Left ventricle myocardium inferior (tissue), 1 donor: Measurements from ENCODE around the gene KISS1. TPM values are rescaled to one million over a fixed set of nuclear protein-coding genes. Genes with fewer than 3 reads are reported as not detected.

ENCODE experiments used
- DNase-seq: peaks from one replicate; pipeline ENCODE4 v3.0.0-alpha.2; 2020
- H3K27ac ChIP-seq: fragments of 200-600 bp; replicated peaks from 2 replicates; pipeline ENCODE4 v1.8.0; 2021
- H3K27me3 ChIP-seq: fragments of 200-600 bp; 2 replicates; pipeline ENCODE4 v1.8.0; 2021; ENCODE audit warnings: low read depth
- H3K36me3 ChIP-seq: fragments of 200-600 bp; 2 replicates; pipeline ENCODE4 v1.8.0; 2021
- H3K4me1 ChIP-seq: fragments of 200-600 bp; 2 replicates; pipeline ENCODE4 v1.8.0; 2021
- H3K4me3 ChIP-seq: fragments of 200-600 bp; 2 replicates; pipeline ENCODE4 v1.8.0; 2021; ENCODE audit warnings: mild to moderate bottlenecking, moderate library complexity
- H3K9me3 ChIP-seq: fragments of 200-600 bp; replicated peaks from 2 replicates; pipeline ENCODE4 v1.8.0; 2021
- intact Hi-C: fragments of 100-400 bp; cut with micrococcal nuclease; formaldehyde crosslinking; loops from one replicate; pipeline ENCODE4 v1.11.0; 2022
- total RNA-seq: library from RNA; stranded (reverse); fragmentation: NEBNext Ultra II Directional; extraction: Animal tissue kit (Norgen Biotek cat#: 25700); gene quantifications from one replicate; pipeline ENCODE4 v1.2.1, GENCODE V29; 2021
- TF ChIP-seq, protein P1 (sequence below): fragments of 200-600 bp; IDR thresholded peaks from 2 replicates; pipeline ENCODE4 v1.8.0; 2021; ENCODE audit warnings: antibody characterized with exemption, mild to moderate bottlenecking, borderline replicate concordance
- donor health status: DM: no; HTN: yes; CAD: no; lungs with severe emphysema.

Gene KISS1
- total RNA-seq, 1 donor from 2014 or later, result not detected

DNA sequence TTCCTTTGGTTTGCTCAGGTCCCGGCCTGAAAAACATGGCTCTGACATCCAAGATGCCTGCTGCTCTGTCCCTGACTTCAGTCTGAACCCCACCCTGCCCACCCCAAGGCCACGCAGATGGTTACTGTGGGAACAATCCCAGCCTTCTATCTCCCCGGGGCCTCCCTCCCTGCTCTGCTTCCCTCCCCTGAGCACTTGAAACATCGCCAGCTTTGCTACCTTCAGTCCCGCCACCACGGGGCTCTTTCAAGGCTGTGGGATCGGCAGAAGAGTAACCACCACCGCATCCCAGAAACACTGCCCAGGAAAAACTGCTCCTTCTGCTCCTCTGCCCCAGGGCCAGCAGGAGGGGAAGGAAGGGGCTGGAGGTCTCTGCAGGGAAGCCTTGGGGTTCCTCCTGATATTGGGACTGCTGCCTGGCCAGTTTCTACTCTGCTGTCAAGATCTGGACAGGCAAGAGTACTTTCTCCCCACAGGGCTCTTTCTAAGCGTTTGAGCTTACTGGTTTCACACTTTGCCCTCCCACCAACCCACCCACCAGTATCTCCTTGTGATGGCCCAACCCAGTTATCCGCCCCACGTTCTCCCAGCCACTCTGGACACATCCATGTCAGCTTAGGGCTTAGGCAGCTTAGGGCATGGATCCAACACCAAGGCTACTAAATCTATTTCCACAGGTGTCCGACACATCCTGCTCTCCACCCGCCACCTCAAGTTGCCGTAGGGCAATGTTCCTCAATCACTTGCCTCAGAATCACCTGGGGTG is 52.8 kb downstream of the KISS1 start:
- no peaks in the 10 kb centered on the region for H3K9me3 ChIP-seq
- H3K27me3 ChIP-seq, result no peaks in the 10 kb centered on the region
- intact Hi-C loops, result no loop called here
- no peak overlapping the region for H3K4me3 ChIP-seq
- TF ChIP-seq, protein P1, sequence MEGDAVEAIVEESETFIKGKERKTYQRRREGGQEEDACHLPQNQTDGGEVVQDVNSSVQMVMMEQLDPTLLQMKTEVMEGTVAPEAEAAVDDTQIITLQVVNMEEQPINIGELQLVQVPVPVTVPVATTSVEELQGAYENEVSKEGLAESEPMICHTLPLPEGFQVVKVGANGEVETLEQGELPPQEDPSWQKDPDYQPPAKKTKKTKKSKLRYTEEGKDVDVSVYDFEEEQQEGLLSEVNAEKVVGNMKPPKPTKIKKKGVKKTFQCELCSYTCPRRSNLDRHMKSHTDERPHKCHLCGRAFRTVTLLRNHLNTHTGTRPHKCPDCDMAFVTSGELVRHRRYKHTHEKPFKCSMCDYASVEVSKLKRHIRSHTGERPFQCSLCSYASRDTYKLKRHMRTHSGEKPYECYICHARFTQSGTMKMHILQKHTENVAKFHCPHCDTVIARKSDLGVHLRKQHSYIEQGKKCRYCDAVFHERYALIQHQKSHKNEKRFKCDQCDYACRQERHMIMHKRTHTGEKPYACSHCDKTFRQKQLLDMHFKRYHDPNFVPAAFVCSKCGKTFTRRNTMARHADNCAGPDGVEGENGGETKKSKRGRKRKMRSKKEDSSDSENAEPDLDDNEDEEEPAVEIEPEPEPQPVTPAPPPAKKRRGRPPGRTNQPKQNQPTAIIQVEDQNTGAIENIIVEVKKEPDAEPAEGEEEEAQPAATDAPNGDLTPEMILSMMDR, result no peak
- no peak for DNase-seq
- H3K36me3 ChIP-seq, result no peaks in the 10 kb centered on the region
- H3K4me1 ChIP-seq, result no peaks in the 10 kb centered on the region
- H3K27ac ChIP-seq, result no peak overlapping the region

DNA sequence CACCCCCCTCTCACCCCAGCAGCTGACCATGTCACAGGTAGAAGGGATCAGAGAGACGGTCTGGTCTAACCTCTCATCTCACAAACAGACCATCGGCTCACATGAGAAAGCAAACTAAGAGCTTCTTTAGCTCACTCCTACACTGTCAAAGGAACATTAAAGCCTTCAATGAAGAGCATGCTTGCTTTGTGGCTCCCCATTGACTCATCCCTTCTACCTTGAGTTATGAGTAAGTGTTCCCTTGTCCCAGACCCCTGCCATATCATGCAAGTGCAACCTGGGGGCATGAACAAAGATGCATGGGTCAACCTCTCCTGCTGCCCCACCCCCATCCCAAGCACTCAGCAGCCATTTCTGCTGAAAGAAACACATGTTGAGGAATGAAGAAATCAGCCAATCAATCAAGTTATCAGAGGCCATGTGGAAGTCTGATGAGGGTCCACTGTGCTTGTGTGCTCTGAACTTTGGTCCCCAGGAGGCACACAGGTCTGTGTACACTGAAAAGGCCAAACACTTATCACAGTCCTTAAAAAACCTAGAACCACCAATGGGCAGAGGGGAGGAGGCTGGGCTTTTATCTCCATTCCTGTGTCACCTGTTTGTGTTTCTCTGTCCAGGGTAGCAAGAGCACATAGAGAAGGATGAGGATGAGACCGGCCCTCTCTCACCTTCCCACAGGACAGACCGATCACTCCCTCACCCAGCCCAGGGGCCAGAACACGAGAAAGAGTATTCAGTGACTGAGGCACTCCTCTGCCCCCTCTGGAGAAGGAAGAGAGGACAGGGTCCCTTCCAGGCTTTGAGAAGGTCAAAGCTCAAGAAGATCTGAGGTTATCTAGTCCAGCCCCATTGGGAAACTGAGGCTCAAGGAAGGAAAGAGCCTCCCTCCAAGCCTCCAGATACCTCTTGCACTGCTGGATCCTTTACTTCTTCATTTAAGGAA is 54.0 kb downstream of the KISS1 start:
- H3K36me3 ChIP-seq, result no peaks in the 10 kb centered on the region
- TF ChIP-seq, protein P1, result no peak
- no peak for DNase-seq
- no peaks in the 10 kb centered on the region for H3K9me3 ChIP-seq
- intact Hi-C loops, result no loop called here
- no peak overlapping the region for H3K4me3 ChIP-seq
- H3K27ac ChIP-seq, result no peak overlapping the region
- H3K27me3 ChIP-seq, result no peaks in the 10 kb centered on the region
- no peaks in the 10 kb centered on the region for H3K4me1 ChIP-seq

DNA sequence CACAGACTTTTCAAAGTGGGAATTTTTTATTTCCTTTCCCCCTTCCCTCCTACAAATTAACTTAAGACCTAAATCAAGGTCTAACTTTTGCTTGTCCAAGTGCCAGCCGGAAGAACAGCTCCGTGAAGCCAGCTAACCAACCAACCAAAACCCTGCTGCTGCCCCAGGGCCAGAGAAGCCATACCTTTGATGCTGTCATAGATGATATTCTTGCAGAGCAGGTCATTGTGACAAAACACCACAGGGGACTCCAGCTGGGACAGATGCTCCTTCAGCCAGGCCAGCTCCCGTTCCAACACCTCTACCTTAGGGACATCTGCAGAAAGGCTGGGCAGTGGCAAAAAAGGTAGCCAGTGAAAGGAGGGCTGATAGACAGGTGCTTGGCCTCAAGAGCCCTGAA is 55.2 kb downstream of the KISS1 start:
- intact Hi-C loops, result no loop called here
- H3K4me3 ChIP-seq, result no peak overlapping the region
- no peak for DNase-seq
- no peaks in the 10 kb centered on the region for H3K9me3 ChIP-seq
- H3K4me1 ChIP-seq, result no peaks in the 10 kb centered on the region
- TF ChIP-seq, protein P1, result no peak
- no peaks in the 10 kb centered on the region for H3K36me3 ChIP-seq
- H3K27ac ChIP-seq, result no peak overlapping the region
- no peaks in the 10 kb centered on the region for H3K27me3 ChIP-seq

Other genes with a start within 250 kb of the KISS1 start
- 13.1 TPM for gene SOX13, start 123.4 kb downstream of the KISS1 start, total RNA-seq
- gene ETNK2, start 44.4 kb downstream of the KISS1 start, total RNA-seq, result 4.4 TPM
- gene REN, start 30.2 kb downstream of the KISS1 start, total RNA-seq, result not detected
- gene GOLT1A, start 17.5 kb upstream of the KISS1 start, total RNA-seq, result not detected
- gene PLEKHA6, start 163.4 kb upstream of the KISS1 start, total RNA-seq, result 28.8 TPM
- gene PPP1R15B, start 215.3 kb upstream of the KISS1 start, total RNA-seq, result 20.5 TPM